Activated CD8-positive, alpha-beta T cell treated with anti-CD3 and anti-CD28 coated beads for 36 hours (primary cell): ENCODE data around the gene CNTNAP2. TPM values are rescaled to one million over a fixed set of nuclear protein-coding genes. Genes with fewer than 3 reads are reported as not detected.

ENCODE experiments used
- ATAC-seq: fragments of 200-7000 bp; cut with Tn5 transposase; one replicate; pipeline ENCODE4 v1.10.0; 2021; ENCODE audit warnings: mild to moderate bottlenecking, moderate library complexity
- CTCF ChIA-PET: fragments of 350-600 bp; sonication (Branson Sonifier 250); formaldehyde crosslinking; loops from one replicate; lab custom pipeline; 2021; ENCODE audit warnings: antibody characterized with exemption; lab: Charles Lee
- POLR2A ChIA-PET: fragments of 350-600 bp; sonication (Branson Sonifier 250); formaldehyde crosslinking; loops from one replicate; lab custom pipeline; 2021; ENCODE audit warnings: antibody characterized with exemption; lab: Charles Lee
- DNase-seq: peaks from one replicate; pipeline ENCODE4 v3.0.0-alpha.2; 2020
- H3K27ac Mint-ChIP-seq: one replicate; pipeline ENCODE4 v1.8.0; 2021; ENCODE audit warnings: mild to moderate bottlenecking, mixed read lengths
- H3K27me3 Mint-ChIP-seq: one replicate; pipeline ENCODE4 v1.8.0; 2021; ENCODE audit warnings: mixed read lengths
- H3K36me3 Mint-ChIP-seq: one replicate; pipeline ENCODE4 v1.8.0; 2021; ENCODE audit warnings: low read depth, mixed read lengths
- H3K4me1 Mint-ChIP-seq: one replicate; pipeline ENCODE4 v1.8.0; 2021; ENCODE audit warnings: low read depth, mixed read lengths
- H3K4me3 Mint-ChIP-seq: one replicate; pipeline ENCODE4 v1.8.0; 2021; ENCODE audit warnings: mild to moderate bottlenecking, moderate library complexity, mixed read lengths
- H3K9me3 Mint-ChIP-seq: one replicate; pipeline ENCODE4 v1.8.0; 2021; ENCODE audit warnings: mixed read lengths
- CTCF ChIP-seq: fragments of 200-600 bp; IDR thresholded peaks from one replicate; pipeline ENCODE4 v1.8.0; 2022; ENCODE audit warnings: antibody characterized with exemption, mild to moderate bottlenecking
- intact Hi-C: fragments of 100-400 bp; cut with micrococcal nuclease; formaldehyde crosslinking; loops from one replicate; pipeline ENCODE4 v1.10.0; 2022
- total RNA-seq, 2 experiments: library from RNA; stranded (reverse); gene quantifications; one replicate each; pipeline ENCODE4 v1.2.3, GENCODE V29; 2021

CNTNAP2 gene
- total RNA-seq, 2 experiments from 2014 or later: not detected

- CTCF ChIA-PET: no interaction called here
- intact Hi-C loops: no loop called here
- Mint-ChIP-seq H3K9me3 (peaks cover 10% of the 10 kb centered on the region), H3K27ac (no peak overlapping the region), H3K4me3 (no peak overlapping the region), H3K4me1 (no peaks in the 10 kb centered on the region), H3K36me3 (no peaks in the 10 kb centered on the region), H3K27me3 (no peaks in the 10 kb centered on the region)
- DNase-seq: no peak
- ATAC-seq: no peak
- TF ChIP-seq CTCF: no peak
- POLR2A ChIA-PET: no interaction called here
Measured at GRCh38 chr7:147044941-147045340, 928.3 kb downstream of the CNTNAP2 start.

GRCh38 chr7:147047696-147048095 lies 931.1 kb downstream of the CNTNAP2 start:
- DNase-seq: no peak
- no peak overlapping the region for H3K27ac Mint-ChIP-seq
- no peaks in the 10 kb centered on the region for H3K36me3 Mint-ChIP-seq
- ChIA-PET CTCF (no interaction called here), POLR2A (no interaction called here)
- H3K27me3 Mint-ChIP-seq: no peaks in the 10 kb centered on the region
- intact Hi-C loops: no loop called here
- no peak for ATAC-seq
- no peak for TF ChIP-seq CTCF
- H3K4me3 Mint-ChIP-seq: no peak overlapping the region
- H3K9me3 Mint-ChIP-seq: peaks cover 8% of the 10 kb centered on the region
- H3K4me1 Mint-ChIP-seq: no peaks in the 10 kb centered on the region

GRCh38 chr7:147048864-147049263 lies 932.3 kb downstream of the CNTNAP2 start:
- H3K4me3 Mint-ChIP-seq: no peak overlapping the region
- H3K4me1 Mint-ChIP-seq: no peaks in the 10 kb centered on the region
- no peak for DNase-seq
- H3K36me3 Mint-ChIP-seq: no peaks in the 10 kb centered on the region
- no peak overlapping the region for H3K27ac Mint-ChIP-seq
- no peaks in the 10 kb centered on the region for H3K27me3 Mint-ChIP-seq
- ATAC-seq: no peak
- intact Hi-C loops: no loop called here
- ChIA-PET POLR2A (no interaction called here), CTCF (no interaction called here)
- peaks cover 8% of the 10 kb centered on the region for H3K9me3 Mint-ChIP-seq
- TF ChIP-seq CTCF: no peak

GRCh38 chr7:147052818-147053217 lies 936.2 kb downstream of the CNTNAP2 start:
- H3K36me3 Mint-ChIP-seq: no peaks in the 10 kb centered on the region
- H3K4me1 Mint-ChIP-seq: no peaks in the 10 kb centered on the region
- POLR2A ChIA-PET: no interaction called here
- no peaks in the 10 kb centered on the region for H3K27me3 Mint-ChIP-seq
- CTCF ChIA-PET: no interaction called here
- DNase-seq (no peak), ATAC-seq (no peak)
- H3K27ac Mint-ChIP-seq: no peak overlapping the region
- TF ChIP-seq CTCF: no peak
- H3K4me3 Mint-ChIP-seq: no peak overlapping the region
- H3K9me3 Mint-ChIP-seq: peaks cover 2% of the 10 kb centered on the region
- intact Hi-C loops: no loop called here

GRCh38 chr7:147053746-147054145 lies 937.1 kb downstream of the CNTNAP2 start:
- ChIA-PET CTCF (no interaction called here), POLR2A (no interaction called here)
- peaks cover 1% of the 10 kb centered on the region for H3K9me3 Mint-ChIP-seq
- H3K4me3 Mint-ChIP-seq: no peak overlapping the region
- DNase-seq (no peak), ATAC-seq (no peak)
- no peak overlapping the region for H3K27ac Mint-ChIP-seq
- intact Hi-C loops: no loop called here
- no peak for TF ChIP-seq CTCF
- H3K36me3 Mint-ChIP-seq: no peaks in the 10 kb centered on the region
- H3K4me1 Mint-ChIP-seq: no peaks in the 10 kb centered on the region
- no peaks in the 10 kb centered on the region for H3K27me3 Mint-ChIP-seq
